ENCODE data around the gene BCL2. TPM values are rescaled to one million over a fixed set of nuclear protein-coding genes. Genes with fewer than 3 reads are reported as not detected.
A peak's percentile ranks its signal among the peaks of the same experiment; 100 is the strongest.

The BCL2 gene
- total and polyA plus RNA-seq, 9 of the 15 experiments (the other 6 are each of a cell fraction or from before 2014, with no cell fraction given) = 0.10 to 1.1 (median 0.65) TPM

DNA sequence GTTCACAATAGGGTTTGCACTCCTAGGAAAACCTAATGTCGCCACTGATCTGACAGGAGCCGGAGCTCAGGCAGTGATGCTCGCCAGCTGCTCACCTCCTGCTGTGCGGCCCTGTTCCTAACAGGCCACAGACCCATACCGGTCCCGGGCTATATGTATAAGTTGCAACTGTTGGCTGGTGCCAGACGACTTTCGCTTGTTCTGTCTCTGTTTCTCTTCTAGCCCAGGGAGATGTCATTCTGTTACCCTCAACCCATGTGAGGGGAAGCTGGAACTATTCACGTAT, 170.3 kb downstream of the BCL2 start:
- in situ Hi-C loops (cut with MboI) = no loop called here
- Histone ChIP-seq H3K9me3 (replicated peaks; ENCODE audit: control insufficient read depth, insufficient read depth, low read depth, low read length) (no peaks in the 10 kb centered on the region), H3K27ac (ENCODE audit: extremely low read depth, low read depth, low read length) (no peak overlapping the region), H3K4me3 (no peak overlapping the region), H4K20me1 (replicated peaks; ENCODE audit: control insufficient read depth, insufficient read depth, low read length) (no peaks in the 10 kb centered on the region), H2AFZ (ENCODE audit: low read depth, low read length) (no peak overlapping the region), H3K4me1 (replicated peaks in 1 of 2; ENCODE audit: control insufficient read depth in 2 of 2, insufficient read depth in 2 of 2, low read length in 2 of 2) (no peaks in the 10 kb centered on the region), H3K79me2 (ENCODE audit: control insufficient read depth, insufficient read depth, low read length) (no peaks in the 10 kb centered on the region), H3K27me3 (ENCODE audit: control insufficient read depth in 2 of 2, insufficient read depth in 2 of 2, low read length in 2 of 2) (peaks cover 10 to 20% of the 10 kb centered on the region in 2 experiments; a peak in 3 of 5 replicates), H3K4me2 (ENCODE audit: insufficient read depth, low read length) (no peak overlapping the region), H3K9ac (ENCODE audit: insufficient read depth in 1 of 2, low read depth in 2 of 2, low read length in 2 of 2) (no peak overlapping the region), H3K9me1 (ENCODE audit: control insufficient read depth, insufficient read depth, low read length) (no peaks in the 10 kb centered on the region), H3K36me3 (ENCODE audit: control insufficient read depth, insufficient read depth, low read length) (no peaks in the 10 kb centered on the region)
- WGBS (ENCODE audit: insufficient coverage, low coverage, missing lambda C conversion rate) = 0% methylated on average over 9 of the region's 9 CpGs
- no peak for TF ChIP-seq HCFC1 (IDR thresholded peaks at IDR 0.05; ENCODE audit: low read depth, low read length)
- ChIA-PET POLR2A (no interaction called here), CTCF (ENCODE audit: low intra/inter-chr PET ratio) (no interaction called here)
- DNase-seq (ENCODE audit: extremely low read depth in 1 of 4, low spot score in 3 of 4) (no peak), FAIRE-seq (no peak), ATAC-seq (no peak; the same call in 2 of the 3 replicates)
- no TSS peak for BruUV-seq (replicated peaks)
- intact Hi-C loops (cut with micrococcal nuclease) = no loop called here

DNA sequence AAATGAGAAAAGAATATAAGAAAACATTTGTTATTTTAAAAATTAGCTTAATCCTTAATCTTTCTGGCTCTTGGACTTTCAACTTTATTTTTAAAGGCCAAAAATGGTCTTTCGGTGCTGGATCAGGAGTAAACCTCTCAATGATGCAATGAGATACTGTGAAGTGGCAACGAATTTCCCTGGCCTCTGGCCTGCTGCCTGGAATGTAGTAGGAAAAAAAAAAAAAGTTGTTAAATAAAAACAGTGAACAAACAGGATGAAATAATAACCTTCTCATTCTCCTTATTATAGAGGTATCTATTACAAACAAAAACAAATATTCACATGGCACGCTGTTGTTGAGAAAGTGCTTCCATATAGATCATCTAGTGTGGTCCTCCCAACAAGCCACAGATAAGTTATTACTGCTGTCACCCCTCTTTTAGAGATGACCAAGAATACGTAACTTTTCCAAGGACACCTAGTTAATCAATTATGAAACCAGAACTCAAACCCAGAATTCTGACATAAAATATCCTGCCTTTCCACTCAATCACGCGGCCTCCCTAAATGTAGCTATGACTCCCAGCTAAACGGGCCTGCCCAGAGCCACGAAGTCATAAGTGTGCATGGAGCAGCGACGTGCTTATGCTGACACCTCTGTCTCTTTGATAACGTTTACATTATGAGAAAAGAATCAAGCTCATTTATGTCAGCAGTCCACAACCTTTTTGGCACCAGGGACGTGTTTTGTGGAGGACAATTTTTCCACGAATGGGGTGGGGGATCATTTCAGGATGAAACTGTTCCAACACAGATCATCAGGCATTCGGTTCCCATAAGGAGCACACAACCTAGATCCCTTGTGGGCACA, 170.9 kb downstream of the BCL2 start:
- FAIRE-seq = no peak
- in situ Hi-C loops (cut with MboI) = no loop called here

More for the DNA sequence above, 170.9 kb downstream of the BCL2 start:
- no peaks in the 10 kb centered on the region for H3K79me2 ChIP-seq (ENCODE audit: control insufficient read depth, insufficient read depth, low read length)
- no peaks in the 10 kb centered on the region for H3K36me3 ChIP-seq (ENCODE audit: control insufficient read depth, insufficient read depth, low read length)
- DNase-seq (ENCODE audit: extremely low read depth in 1 of 4, low spot score in 3 of 4) (no peak), ATAC-seq (no peak)
- TF ChIP-seq CBX8 (IDR thresholded peaks at IDR 0.05; ENCODE audit: borderline replicate concordance, extremely low read depth, low read depth, low read length, poor library complexity, severe bottlenecking) = peak; percentile 41
- TF ChIP-seq, protein P1, sequence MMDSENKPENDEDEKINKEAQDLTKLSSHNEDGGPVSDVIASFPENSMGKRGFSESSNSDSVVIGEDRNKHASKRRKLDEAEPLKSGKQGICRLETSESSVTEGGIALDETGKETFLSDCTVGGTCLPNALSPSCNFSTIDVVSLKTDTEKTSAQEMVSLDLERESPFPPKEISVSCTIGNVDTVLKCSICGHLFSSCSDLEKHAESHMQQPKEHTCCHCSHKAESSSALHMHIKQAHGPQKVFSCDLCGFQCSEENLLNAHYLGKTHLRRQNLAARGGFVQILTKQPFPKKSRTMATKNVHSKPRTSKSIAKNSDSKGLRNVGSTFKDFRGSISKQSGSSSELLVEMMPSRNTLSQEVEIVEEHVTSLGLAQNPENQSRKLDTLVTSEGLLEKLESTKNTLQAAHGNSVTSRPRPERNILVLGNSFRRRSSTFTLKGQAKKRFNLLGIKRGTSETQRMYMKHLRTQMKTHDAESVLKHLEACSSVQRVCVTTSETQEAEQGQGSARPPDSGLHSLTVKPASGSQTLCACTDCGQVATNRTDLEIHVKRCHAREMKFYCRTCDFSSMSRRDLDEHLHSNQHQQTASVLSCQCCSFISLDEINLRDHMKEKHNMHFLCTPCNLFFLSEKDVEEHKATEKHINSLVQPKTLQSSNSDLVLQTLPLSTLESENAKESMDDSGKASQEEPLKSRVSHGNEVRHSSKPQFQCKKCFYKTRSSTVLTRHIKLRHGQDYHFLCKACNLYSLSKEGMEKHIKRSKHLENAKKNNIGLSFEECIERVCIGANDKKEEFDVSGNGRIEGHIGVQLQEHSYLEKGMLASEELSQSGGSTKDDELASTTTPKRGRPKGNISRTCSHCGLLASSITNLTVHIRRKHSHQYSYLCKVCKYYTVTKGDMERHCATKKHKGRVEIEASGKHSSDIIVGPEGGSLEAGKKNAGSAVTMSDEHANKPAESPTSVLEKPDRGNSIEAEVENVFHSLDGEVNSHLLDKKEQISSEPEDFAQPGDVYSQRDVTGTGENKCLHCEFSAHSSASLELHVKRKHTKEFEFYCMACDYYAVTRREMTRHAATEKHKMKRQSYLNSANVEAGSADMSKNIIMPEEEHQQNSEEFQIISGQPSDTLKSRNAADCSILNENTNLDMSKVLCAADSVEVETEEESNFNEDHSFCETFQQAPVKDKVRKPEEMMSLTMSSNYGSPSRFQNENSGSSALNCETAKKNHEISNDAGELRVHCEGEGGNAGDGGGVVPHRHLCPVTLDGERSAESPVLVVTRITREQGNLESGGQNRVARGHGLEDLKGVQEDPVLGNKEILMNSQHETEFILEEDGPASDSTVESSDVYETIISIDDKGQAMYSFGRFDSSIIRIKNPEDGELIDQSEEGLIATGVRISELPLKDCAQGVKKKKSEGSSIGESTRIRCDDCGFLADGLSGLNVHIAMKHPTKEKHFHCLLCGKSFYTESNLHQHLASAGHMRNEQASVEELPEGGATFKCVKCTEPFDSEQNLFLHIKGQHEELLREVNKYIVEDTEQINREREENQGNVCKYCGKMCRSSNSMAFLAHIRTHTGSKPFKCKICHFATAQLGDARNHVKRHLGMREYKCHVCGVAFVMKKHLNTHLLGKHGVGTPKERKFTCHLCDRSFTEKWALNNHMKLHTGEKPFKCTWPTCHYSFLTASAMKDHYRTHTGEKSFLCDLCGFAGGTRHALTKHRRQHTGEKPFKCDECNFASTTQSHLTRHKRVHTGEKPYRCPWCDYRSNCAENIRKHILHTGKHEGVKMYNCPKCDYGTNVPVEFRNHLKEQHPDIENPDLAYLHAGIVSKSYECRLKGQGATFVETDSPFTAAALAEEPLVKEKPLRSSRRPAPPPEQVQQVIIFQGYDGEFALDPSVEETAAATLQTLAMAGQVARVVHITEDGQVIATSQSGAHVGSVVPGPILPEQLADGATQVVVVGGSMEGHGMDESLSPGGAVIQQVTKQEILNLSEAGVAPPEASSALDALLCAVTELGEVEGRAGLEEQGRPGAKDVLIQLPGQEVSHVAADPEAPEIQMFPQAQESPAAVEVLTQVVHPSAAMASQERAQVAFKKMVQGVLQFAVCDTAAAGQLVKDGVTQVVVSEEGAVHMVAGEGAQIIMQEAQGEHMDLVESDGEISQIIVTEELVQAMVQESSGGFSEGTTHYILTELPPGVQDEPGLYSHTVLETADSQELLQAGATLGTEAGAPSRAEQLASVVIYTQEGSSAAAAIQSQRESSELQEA (IDR thresholded peaks at IDR 0.05; ENCODE audit: low read depth) = no peak
- H3K9ac ChIP-seq (ENCODE audit: insufficient read depth in 1 of 2, low read depth in 2 of 2, low read length in 2 of 2) = no peak overlapping the region
- POLR2A ChIA-PET = interaction anchor here (0.7 kb wide), 1 partner anchor 100 kb away, joined by 3 read pairs; no protein-coding TSS in a partner anchor
- no peak overlapping the region for H3K4me3 ChIP-seq
- no peak overlapping the region for H3K4me2 ChIP-seq (ENCODE audit: insufficient read depth, low read length)
- CTCF ChIA-PET (ENCODE audit: low intra/inter-chr PET ratio) = no interaction called here
- under 1% methylated on average over 14 of the region's 14 CpGs for WGBS (ENCODE audit: insufficient coverage, low coverage, missing lambda C conversion rate)
- H3K4me1 ChIP-seq (replicated peaks in 1 of 2; ENCODE audit: control insufficient read depth in 2 of 2, insufficient read depth in 2 of 2, low read length in 2 of 2) = no peaks in the 10 kb centered on the region
- H4K20me1 ChIP-seq (replicated peaks; ENCODE audit: control insufficient read depth, insufficient read depth, low read length) = no peaks in the 10 kb centered on the region
- peaks cover 13 to 22% of the 10 kb centered on the region in 2 experiments; a peak in 3 of 5 replicates for H3K27me3 ChIP-seq (ENCODE audit: control insufficient read depth in 2 of 2, insufficient read depth in 2 of 2, low read length in 2 of 2)
- H3K27ac ChIP-seq (ENCODE audit: extremely low read depth, low read depth, low read length) = no peak overlapping the region
- intact Hi-C loops (cut with micrococcal nuclease) = no loop called here
- no peaks in the 10 kb centered on the region for H3K9me3 ChIP-seq (replicated peaks; ENCODE audit: control insufficient read depth, insufficient read depth, low read depth, low read length)
- no peak overlapping the region for H2AFZ ChIP-seq (ENCODE audit: low read depth, low read length)
- H3K9me1 ChIP-seq (ENCODE audit: control insufficient read depth, insufficient read depth, low read length) = no peaks in the 10 kb centered on the region
- no TSS peak for BruUV-seq (replicated peaks)

Data from K562 (cell line).